Inferior parietal cortex (tissue), 1 donor: ENCODE measurements around the gene KSR2.
A peak's percentile ranks its signal among the peaks of the same experiment; 100 is the strongest.
"Not testable (repeated sequence)": the region's sequence is repeated elsewhere in the genome, so short reads cannot be mapped to it uniquely, and the experiment has no call there.

ENCODE experiments used
- DNase-seq: peaks from one replicate; pipeline ENCODE4 v3.0.0-alpha.2; 2016; ENCODE audit errors: extremely low spot score

KSR2 gene

GRCh38 chr12:117761528-117762100 lies 207.2 kb downstream of the KSR2 start:
- no peak for DNase-seq

GRCh38 chr12:117760990-117761389 lies 207.8 kb downstream of the KSR2 start:
- DNase-seq, result no peak

GRCh38 chr12:117750657-117751056 lies 218.1 kb downstream of the KSR2 start:
- no peak for DNase-seq

- no peak for DNase-seq
These were observed 219.4 kb downstream of the KSR2 start for GRCh38 chr12:117749431-117749830.

- not testable (repeated sequence) for DNase-seq
These were observed 222.4 kb downstream of the KSR2 start for GRCh38 chr12:117746358-117746757.

- no peak for DNase-seq
These were observed 224.4 kb downstream of the KSR2 start for GRCh38 chr12:117744418-117744817.

GRCh38 chr12:117743761-117744160 lies 225.0 kb downstream of the KSR2 start:
- peak; percentile 4 for DNase-seq

GRCh38 chr12:117742721-117743120 lies 226.1 kb downstream of the KSR2 start:
- DNase-seq, result no peak

- no peak for DNase-seq
These were observed 230.6 kb downstream of the KSR2 start for GRCh38 chr12:117738233-117738632.

- DNase-seq, result no peak
These were observed 235.3 kb downstream of the KSR2 start for GRCh38 chr12:117733549-117733805.

GRCh38 chr12:117732761-117733548 lies 235.8 kb downstream of the KSR2 start:
- DNase-seq, result no peak

GRCh38 chr12:117731131-117731530 lies 237.7 kb downstream of the KSR2 start:
- not testable (repeated sequence) for DNase-seq

GRCh38 chr12:117727301-117727700 lies 241.5 kb downstream of the KSR2 start:
- DNase-seq, result no peak

GRCh38 chr12:117724543-117724942 lies 244.2 kb downstream of the KSR2 start:
- no peak for DNase-seq

- DNase-seq, result no peak
These were observed 250.2 kb downstream of the KSR2 start for GRCh38 chr12:117718559-117718958.

- no peak for DNase-seq
These were observed 250.6 kb downstream of the KSR2 start for GRCh38 chr12:117718141-117718540.

GRCh38 chr12:117714203-117714602 lies 254.6 kb downstream of the KSR2 start:
- DNase-seq, result no peak

- no peak for DNase-seq
These were observed 258.7 kb downstream of the KSR2 start for GRCh38 chr12:117710121-117710520.

- no peak for DNase-seq
These were observed 260.9 kb downstream of the KSR2 start for GRCh38 chr12:117707861-117708260.

- no peak for DNase-seq
These were observed 265.2 kb downstream of the KSR2 start for GRCh38 chr12:117703584-117703983.

- no peak for DNase-seq
These were observed 266.0 kb downstream of the KSR2 start for GRCh38 chr12:117702741-117703140.

GRCh38 chr12:117699575-117699974 lies 269.2 kb downstream of the KSR2 start:
- DNase-seq, result no peak

GRCh38 chr12:117699118-117699517 lies 269.7 kb downstream of the KSR2 start:
- no peak for DNase-seq

GRCh38 chr12:117695956-117696355 lies 272.8 kb downstream of the KSR2 start:
- DNase-seq, result no peak
